Right hindlimb (tissue), 1 donor: ENCODE data around the gene COL6A1.

Source experiments
- DNase-seq: peaks from one replicate; pipeline ENCODE4 v3.0.0-alpha.2; 2018

The COL6A1 gene

DNA sequence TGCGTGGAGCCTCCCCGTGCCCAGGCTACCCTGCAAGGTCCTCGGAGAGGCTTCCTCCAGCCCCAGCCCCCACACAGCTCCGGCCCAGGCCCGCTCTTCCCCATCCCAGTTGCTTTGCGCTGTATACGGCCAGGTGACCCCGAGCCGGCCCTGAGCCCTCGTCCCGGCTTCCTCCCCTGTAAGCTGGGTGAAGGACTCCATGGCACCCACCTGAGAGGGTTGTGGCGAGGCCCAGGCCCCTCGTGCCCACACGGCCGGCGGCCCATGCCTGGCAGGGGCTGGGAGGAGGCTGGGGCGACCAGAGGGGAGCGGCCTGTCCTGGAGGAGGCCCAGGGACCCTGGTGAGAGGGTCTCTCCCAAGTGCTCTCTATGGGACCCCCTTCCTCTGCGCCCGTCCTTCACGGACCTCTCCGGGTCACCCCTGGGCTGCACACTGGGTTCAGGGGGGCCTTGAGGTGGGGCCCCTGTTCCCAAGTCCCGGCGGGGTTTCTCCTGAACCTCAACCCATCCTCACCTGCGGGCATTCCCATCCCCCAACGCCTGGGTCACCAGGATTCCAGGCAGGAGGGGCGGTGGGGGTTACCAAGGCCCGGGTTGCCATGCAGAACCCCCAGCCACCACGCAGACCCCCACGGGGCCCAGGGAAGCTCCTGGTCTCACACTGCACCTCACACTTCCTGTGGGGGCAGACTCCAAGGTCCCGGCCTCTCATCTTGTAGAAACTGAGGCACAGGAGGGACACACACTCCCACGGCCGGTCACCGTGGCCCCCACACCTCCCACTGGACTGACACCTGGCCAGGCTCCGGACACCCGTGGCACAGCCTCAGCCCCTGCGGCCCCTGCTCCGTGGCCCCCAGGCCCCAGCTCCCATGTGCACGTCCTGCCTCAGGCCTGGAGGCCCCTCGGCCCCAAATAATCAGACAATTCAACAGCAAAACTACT lies 25.2 kb downstream of the COL6A1 start:
- peak; percentile 18 for DNase-seq

GRCh38 chr21:46007492-46007868 lies 25.9 kb downstream of the COL6A1 start:
- DNase-seq: no peak

DNA sequence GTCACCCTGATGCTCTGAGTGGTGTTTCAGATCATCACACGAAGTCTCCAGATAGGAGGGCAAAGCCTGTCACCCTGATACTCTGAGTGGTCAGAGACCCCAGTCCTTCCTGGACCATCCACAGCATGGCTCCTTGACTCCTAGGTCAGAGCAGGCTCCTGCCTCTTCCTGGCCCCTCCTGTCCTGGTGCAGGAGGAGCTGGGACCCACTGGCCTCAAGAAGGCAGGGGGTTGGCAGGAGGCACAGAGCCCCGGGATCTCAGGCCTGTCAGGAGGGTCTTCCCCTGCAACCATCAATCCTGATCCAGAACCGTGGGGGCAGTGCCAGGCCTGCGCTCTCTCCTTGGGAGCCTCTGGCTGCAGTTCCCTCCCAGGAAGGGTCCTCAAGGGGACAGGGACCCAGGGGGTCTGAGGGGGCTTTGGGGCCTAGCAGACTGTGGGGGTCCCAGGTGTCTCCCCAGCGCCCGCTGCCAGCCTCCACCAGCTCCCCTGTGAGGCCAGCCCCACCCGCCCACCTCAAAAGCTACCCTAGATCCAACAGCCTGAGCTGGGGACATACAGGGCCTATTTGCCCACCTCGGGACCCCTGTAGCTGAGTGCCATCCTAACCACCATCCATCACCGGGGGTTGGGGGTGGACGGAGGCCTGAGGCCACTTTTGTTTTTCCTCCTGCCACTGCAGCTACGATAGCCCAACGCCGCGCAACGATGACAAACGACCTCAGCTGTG lies 27.5 kb downstream of the COL6A1 start:
- peak; percentile 12 for DNase-seq

GRCh38 chr21:46009951-46010705 lies 28.6 kb downstream of the COL6A1 start:
- peak; percentile 17 for DNase-seq

DNA sequence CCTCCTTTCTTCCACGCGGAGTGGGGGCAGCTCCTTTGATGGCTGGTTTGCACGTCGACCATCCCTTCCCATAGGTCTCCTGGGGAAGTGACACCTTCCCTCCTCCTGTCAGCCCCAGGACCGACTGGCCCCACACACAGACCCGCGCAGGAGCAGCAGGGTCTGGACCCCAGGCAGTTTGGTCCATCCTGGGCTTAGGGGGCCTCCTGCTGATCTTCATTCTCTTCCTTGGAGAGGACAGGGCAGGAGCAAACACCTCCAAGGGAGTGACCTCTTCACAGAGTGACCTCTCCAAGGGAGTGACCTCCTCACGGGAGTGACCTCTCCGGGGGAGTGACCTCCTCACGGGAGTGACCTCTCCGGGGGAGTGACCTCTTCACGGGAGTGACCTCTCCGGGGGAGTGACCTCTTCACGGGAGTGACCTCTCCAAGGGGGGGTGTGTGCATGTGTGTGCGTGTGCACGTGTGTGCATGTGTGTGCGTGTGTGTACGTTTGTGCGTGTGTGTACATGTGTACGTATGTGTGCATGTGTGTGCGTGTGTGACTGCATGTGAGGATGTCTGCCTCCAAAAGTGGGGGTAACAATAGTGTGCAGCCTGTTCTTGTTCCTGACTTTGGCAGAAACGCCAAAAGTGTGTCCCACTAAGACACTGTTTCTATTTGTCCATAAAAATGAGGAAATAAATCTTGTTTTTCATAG lies 29.8 kb downstream of the COL6A1 start:
- peak; percentile 17 for DNase-seq

GRCh38 chr21:46012154-46012553 lies 30.6 kb downstream of the COL6A1 start:
- DNase-seq: no peak

DNA sequence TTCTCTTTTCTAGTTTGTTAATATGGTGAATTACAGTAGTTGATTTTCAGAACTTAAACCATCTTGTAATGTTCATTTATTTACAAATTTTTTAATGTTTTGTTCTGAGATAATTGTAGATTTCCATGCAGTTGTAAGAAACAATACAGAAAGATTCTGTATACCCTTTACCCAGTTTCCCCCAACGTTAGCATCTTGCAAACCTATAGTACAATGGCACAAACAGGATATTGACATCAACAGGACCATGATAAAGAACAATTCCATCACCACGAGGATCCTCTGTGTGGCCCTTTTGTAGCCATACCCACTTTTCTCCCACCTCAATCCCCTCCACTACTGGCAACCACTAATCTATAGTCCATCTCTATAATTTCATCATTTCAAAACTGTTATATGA lies 33.3 kb downstream of the COL6A1 start:
- DNase-seq: no peak

- no peak for DNase-seq
These were observed 35.6 kb downstream of the COL6A1 start for GRCh38 chr21:46017148-46017547.

DNA sequence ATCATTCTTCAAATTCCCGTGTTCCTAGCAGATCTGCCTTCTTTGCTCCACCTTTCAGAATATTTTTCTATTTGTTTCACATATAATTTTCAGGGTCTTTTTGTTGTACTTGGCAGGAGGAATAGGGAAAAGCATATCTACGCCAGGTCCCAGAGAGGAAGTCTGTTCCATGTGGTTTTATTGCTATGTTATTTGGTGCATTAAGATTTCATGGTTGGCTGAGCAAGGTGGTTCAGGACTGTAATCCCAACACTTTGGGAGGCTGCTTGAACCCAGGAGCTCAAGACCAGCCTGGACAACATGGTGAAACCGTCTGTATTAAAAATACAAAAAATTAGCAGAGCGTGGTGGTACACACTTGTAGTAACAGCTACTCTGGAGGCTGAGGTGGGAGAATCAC lies 36.1 kb downstream of the COL6A1 start:
- DNase-seq: no peak

DNA sequence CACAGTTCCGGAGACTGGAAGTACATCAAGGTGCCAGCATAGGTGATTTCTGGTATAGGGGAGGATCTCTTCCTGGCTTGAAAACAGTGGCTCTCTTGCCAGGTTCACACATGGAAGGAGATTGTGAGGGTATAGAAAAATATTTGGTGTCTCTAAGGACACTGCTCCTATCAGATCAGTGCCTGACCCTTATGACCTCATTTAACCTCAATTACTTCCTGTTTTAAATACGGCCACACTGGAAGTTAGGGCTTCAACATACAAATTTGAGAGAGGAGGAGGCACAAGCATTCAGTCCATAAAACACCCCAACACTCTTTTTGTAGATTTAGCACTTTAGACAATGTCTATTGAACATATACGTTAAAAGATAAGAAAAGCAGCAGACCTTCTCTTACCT lies 37.0 kb downstream of the COL6A1 start:
- DNase-seq: no peak

DNA sequence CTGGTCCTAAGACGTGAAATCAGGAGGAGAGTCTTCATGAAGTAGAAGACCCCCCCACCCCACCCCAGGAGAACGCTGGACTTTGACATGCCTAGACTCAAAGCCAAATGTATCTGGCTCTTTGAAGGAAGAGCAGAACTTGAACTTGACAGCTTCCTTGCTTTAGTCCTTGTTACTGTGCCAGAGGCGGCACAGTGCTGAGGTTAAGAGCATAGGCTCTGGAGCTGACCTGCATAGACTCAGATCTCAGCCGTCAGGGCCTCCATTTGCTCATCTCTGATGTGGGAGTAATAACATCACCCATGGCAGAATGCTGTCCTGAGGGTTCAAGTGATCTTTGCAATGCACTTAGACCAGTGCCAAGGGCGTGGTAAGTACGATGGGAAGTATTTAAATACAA lies 39.0 kb downstream of the COL6A1 start:
- DNase-seq: no peak

DNA sequence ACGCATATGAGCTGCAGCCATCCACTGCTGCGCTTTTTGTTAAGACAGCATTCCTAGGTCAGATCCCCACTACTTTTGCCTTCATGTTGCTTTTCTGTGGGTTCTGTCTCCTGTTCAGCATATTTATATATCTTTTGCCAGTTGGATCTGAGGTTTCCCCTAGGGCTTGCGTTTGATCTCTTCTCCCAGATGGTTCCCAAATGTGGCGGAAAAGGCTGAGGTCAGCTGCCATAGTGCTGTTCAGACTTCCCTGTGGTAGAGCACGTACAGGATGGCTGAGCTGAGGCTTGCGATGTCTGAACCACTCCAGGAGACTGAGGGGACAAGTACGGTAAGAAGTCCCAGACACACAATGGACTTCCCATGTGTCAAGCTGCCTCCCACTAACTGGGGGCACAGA lies 39.8 kb downstream of the COL6A1 start:
- DNase-seq: peak; percentile 27

- peak; percentile 70 for DNase-seq
These were observed 40.5 kb downstream of the COL6A1 start for GRCh38 chr21:46021978-46022544.

GRCh38 chr21:46022551-46023525 lies 41.3 kb downstream of the COL6A1 start:
- DNase-seq: peak; percentile 19

DNA sequence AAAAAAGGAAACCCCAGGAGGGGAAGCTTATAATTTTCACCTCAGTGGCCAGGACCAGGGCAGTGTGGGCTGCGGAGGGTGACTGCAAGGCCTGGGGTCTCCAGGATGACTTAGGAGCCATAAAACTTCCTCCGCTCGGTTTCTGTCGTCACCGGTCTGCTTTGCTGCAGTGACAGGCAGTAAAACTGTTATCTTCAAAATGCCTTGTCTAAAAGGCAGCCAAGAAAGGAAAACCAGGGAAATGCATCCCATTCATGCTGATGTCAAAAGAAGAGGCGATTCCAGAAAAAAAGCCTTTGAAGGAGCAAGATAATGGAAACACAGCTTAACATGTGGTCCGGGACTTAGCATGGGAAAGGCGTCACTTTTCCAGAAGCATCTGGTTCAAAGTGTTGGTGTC lies 42.0 kb downstream of the COL6A1 start:
- no peak for DNase-seq

DNA sequence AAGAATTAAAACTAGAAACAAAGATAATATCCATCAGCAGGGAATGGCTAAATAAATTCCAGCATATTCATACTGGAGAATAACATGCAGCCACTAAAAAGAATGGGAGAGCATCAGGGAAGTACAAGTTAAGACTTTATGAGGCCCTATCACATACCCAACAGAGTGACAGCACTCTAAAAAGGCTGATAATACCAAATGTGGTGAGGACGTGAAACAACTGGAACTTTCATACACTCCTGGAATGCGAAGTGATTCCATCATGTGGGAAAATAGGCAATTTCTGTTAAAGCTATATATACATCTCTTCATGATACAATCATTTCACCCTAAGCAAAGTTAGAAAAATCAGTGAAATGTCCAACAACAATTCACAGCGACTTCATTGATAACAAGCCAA lies 42.6 kb downstream of the COL6A1 start:
- no peak for DNase-seq

DNA sequence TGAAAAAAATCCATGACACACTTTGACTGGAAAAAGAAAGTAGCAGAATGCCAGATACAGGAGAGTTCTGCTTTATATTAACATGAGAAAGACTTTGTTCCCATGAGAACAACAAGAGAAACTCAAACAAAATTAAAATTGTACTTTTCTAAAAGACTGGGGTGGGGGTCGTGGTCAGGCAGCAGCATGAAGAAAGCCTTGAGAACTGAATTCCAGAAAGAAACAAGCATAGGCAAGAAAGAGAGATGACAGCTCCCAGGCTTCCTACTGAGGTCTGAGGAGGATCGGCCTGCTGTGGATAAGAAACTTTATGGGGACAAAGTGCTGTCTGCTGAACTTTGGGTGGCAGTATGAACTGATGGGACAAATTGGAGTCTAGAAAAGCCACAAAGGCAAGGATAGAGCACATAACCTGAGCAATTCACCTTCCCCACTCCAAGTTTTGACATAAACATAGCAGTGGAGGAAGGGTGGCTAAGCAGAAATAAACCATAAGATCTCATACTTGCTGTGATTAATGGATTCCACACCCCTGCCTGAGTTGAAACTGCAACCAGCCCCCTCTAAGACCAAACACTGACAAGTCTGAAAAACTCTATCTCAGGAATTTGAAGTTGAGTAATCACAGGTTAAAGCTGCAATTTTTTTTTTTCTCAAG lies 43.7 kb downstream of the COL6A1 start:
- peak; percentile 18 for DNase-seq

- peak; percentile 36 for DNase-seq
These were observed 46.4 kb downstream of the COL6A1 start for GRCh38 chr21:46027851-46028493.

DNA sequence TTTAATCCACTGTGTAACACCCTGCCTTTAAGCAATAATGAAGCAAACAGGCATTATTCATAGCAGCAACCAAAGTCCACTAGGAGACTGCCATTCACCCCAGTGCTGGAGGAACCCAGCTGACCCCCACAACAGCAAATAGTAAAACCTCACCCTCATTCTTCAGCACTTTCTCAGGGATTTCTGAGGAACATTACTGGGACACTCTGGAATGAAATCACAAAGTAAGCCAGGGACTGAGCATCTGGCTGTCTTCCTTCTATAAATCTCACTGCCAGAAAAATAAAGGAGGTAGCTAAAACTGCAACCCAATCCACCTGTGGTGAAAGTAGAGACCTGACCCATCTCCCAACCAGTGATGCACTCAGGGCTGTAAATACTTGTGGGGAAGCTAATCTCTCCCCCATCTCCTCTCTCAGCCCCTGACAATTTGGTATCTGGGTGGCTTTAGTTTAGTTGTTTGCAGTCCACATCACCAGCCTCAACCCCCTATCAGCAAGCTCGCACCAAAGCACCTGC lies 47.1 kb downstream of the COL6A1 start:
- DNase-seq: peak; percentile 13
